K562 (cell line): ENCODE data around the gene LRCOL1. TPM values are rescaled to one million over a fixed set of nuclear protein-coding genes. Genes with fewer than 3 reads are reported as not detected.
A peak's percentile ranks its signal among the peaks of the same experiment; 100 is the strongest.

ENCODE experiments used
- ARID2 ChIP-seq: fragments of 450-650 bp; IDR thresholded peaks from 2 replicates; pipeline ENCODE4 v1.6.1; 2017; ENCODE audit warnings: antibody characterized with exemption, mild to moderate bottlenecking
- MGA ChIP-seq: fragments of 450-650 bp; IDR thresholded peaks from 2 replicates; pipeline ENCODE4 v1.6.1; 2016; ENCODE audit warnings: mild to moderate bottlenecking, moderate library complexity
- ZBTB5 ChIP-seq: fragments of 450-650 bp; IDR thresholded peaks from 2 replicates; pipeline ENCODE4 v1.6.1; 2017; ENCODE audit warnings: antibody characterized with exemption
- polyA plus RNA-seq, 8 experiments: library from polyadenylated mRNA; depleted of rRNA in 4 of 8; stranded (reverse) in 5 of 8; unstranded in 3 of 8; fragments of >200 nt; fragmentation: Nextera tagmentation in 2 of 8; fragmentation: Illumina TruSeq in 1 of 8; extraction: Ambion mirVana in 2 of 8; extraction: Trizol in 1 of 8; gene quantifications; 2 replicates each; pipeline versions ENCODE4 v1.2.1 to v1.2.3, GENCODE V29; 2011 to 2014; ENCODE audit warnings: inconsistent platforms in 1 of 8, missing spikeins in 1 of 8
- total RNA-seq, 7 experiments: library from RNA; depleted of rRNA in 6 of 7; stranded (reverse); fragments of >200 nt in 6 of 7; fragmentation: Illumina TruSeq in 2 of 7; extraction: Trizol in 2 of 7; gene quantifications; 2 replicates each; pipeline versions ENCODE4 v1.2.1 to v1.2.3, GENCODE V29; 2011 to 2021; ENCODE audit warnings: low replicate concordance in 1 of 7
- TF ChIP-seq, protein P1 (sequence below), 2 experiments: fragments of 450-650 bp; conservative IDR thresholded peaks; 2 replicates each; pipeline ENCODE4 v1.6.1; 2017; ENCODE audit warnings: mild to moderate bottlenecking in 2 of 2, moderate library complexity in 2 of 2

Gene LRCOL1
- total and polyA plus RNA-seq, 9 of the 15 experiments (the other 6 are each of a cell fraction or from before 2014, with no cell fraction given): not detected

DNA sequence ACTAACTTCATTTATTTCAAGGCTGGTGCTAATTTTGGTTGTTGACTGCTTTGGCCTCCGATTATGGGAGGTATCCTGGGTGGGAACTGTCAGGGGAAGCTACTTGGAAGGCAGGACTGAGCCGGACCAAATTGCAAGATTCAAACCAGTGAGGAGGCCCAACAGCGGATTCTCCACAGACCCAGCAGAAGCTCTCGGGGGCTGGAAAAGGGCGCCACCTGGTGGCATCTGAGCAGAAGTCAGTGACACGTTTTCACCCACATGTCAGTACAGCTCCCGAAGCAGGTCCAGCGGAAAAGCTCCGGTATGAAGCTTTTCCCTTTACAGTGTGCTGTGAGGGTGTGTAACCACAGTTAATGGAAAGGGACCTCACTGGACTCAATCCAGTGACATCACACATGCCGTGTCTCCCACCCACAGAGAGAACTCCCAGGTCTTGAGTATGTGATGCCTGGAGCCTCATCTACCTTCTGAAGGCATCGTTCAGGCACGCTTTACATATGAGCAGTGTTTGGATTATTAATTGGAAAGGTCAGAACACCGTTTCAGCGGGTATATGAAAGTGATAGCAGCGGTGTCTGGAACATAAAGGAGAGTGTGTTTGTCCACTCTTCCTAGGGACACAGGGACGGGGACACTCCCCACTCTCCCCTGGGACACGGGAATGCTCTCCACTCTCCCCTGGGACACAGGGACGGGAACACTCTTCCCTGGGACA, 4.6 kb upstream of the LRCOL1 start (continued):
- TF ChIP-seq MGA (peak; percentile 70), ZBTB5 (no peak), ARID2 (0 out of 2 replicates have a peak, but pooled peaks have one; percentile 35)
- TF ChIP-seq, protein P1, sequence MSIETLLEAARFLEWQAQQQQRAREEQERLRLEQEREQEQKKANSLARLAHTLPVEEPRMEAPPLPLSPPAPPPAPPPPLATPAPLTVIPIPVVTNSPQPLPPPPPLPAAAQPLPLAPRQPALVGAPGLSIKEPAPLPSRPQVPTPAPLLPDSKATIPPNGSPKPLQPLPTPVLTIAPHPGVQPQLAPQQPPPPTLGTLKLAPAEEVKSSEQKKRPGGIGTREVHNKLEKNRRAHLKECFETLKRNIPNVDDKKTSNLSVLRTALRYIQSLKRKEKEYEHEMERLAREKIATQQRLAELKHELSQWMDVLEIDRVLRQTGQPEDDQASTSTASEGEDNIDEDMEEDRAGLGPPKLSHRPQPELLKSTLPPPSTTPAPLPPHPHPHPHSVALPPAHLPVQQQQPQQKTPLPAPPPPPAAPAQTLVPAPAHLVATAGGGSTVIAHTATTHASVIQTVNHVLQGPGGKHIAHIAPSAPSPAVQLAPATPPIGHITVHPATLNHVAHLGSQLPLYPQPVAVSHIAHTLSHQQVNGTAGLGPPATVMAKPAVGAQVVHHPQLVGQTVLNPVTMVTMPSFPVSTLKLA (conservative IDR thresholded peaks at IDR 0.05): peak in 1 of 2 experiments; percentile 36; a peak in 1 of 4 replicates
